SHP77 treated with DMSO at 0.1 percent for 48 hours (cell line): ENCODE measurements around the gene DGKB.

ENCODE experiments used
- DNase-seq: peaks from one replicate; lab custom pipeline; 2025; lab: John Stamatoyannopoulos, UW

The DGKB gene

GRCh38 chr7:14115701-14116100, 786.9 kb downstream of the DGKB start:
- no peak for DNase-seq

- no peak for DNase-seq
Observed at GRCh38 chr7:14104861-14105260, 797.7 kb downstream of the DGKB start.

GRCh38 chr7:14096159-14096558, 806.4 kb downstream of the DGKB start:
- DNase-seq, result no peak

- no peak for DNase-seq
Observed at GRCh38 chr7:14095233-14095950, 807.2 kb downstream of the DGKB start.
